HCT116 (cell line): Measurements from ENCODE around the gene MIB2.

Source experiments
- CTCF ChIP-seq, 3 experiments: fragments of 200-600 bp in 1 of 3; sonication (generic) in 1 of 3; IDR thresholded peaks in 2 of 3; conservative IDR thresholded peaks in 1 of 3; 2 replicates each; pipeline ENCODE4 v1.5.1; 2012 to 2017; ENCODE audit warnings: low read depth in 2 of 3, low read length in 2 of 3, antibody characterized with exemption in 1 of 3, borderline replicate concordance in 1 of 3, control low read depth in 1 of 3, mild to moderate bottlenecking in 1 of 3, mixed read lengths in 1 of 3, mixed run types in 1 of 3, moderate library complexity in 1 of 3; ENCODE audit not compliant: insufficient read depth in 1 of 3
- EZH2 ChIP-seq: fragments of 200-600 bp; sonication (generic); IDR thresholded peaks from 2 replicates; pipeline ENCODE4 v1.6.1; 2017; ENCODE audit warnings: antibody characterized with exemption, mixed run types
- MAX ChIP-seq: IDR thresholded peaks from 2 replicates; pipeline ENCODE4 v1.6.1; 2012
- POLR2A ChIP-seq: IDR thresholded peaks from 2 replicates; pipeline ENCODE4 v1.7.0; 2011; ENCODE audit warnings: borderline replicate concordance; ENCODE audit not compliant: insufficient read depth, insufficient read length; ENCODE audit errors: extremely low read depth
- RAD21 ChIP-seq: IDR thresholded peaks from 2 replicates; pipeline ENCODE4 v1.6.1; 2012; ENCODE audit warnings: low read depth, mild to moderate bottlenecking
- REST ChIP-seq: IDR thresholded peaks from 2 replicates; pipeline ENCODE4 v1.6.1; 2012; ENCODE audit warnings: low read depth
- TCF7L2 ChIP-seq: IDR thresholded peaks from 2 replicates; pipeline ENCODE4 v1.7.0; 2011; ENCODE audit warnings: borderline replicate concordance, inconsistent platforms; ENCODE audit not compliant: insufficient read depth, insufficient read length; ENCODE audit errors: extremely low read depth
- ZBTB33 ChIP-seq: IDR thresholded peaks from 2 replicates; pipeline ENCODE4 v1.6.1; 2011; ENCODE audit warnings: mild to moderate bottlenecking, low read length, moderate library complexity; ENCODE audit not compliant: insufficient replicate concordance; ENCODE audit errors: extremely low read depth

- no peak for TF ChIP-seq CTCF (IDR thresholded peaks at IDR 0.05 in 2 of 3, conservative IDR thresholded peaks at IDR 0.05 in 1 of 3; ENCODE audit: borderline replicate concordance in 1 of 3, insufficient read depth in 1 of 3, low read depth in 2 of 3, low read length in 2 of 3)
- no peak for TF ChIP-seq REST
- TF ChIP-seq RAD21, result no peak
- no peak for TF ChIP-seq ZBTB33
- no peak for TF ChIP-seq TCF7L2
- TF ChIP-seq POLR2A, result no peak
- no peak for TF ChIP-seq EZH2
- no peak for TF ChIP-seq MAX
Measured at GRCh38 chr1:1614204-1614953, 921 bp upstream of the MIB2 start.
